H1 (cell line): Measurements from ENCODE around the gene ZNF281. TPM values are rescaled to one million over a fixed set of nuclear protein-coding genes. Genes with fewer than 3 reads are reported as not detected.

Source experiments
- polyA plus RNA-seq, 7 experiments: library from polyadenylated mRNA; depleted of rRNA in 3 of 7; stranded (reverse) in 5 of 7; unstranded in 2 of 7; fragments of >200 nt in 5 of 7; fragments of 200-250 nt in 2 of 7; gene quantifications; 1 replicate in 5 of 7; 2 replicates in 1 of 7; 4 replicates in 1 of 7; pipeline versions ENCODE4 v1.2.1 to v1.2.3, GENCODE V29; 2011 to 2013; ENCODE audit warnings: missing spikeins in 2 of 7, mixed read lengths in 2 of 7
- total RNA-seq: library from RNA; stranded (reverse); fragmentation: NEBNext Ultra II Directional; extraction: Animal tissue kit (Norgen Biotek cat#: 25700); gene quantifications from 2 replicates; pipeline ENCODE4 v1.2.1, GENCODE V29; 2021
- TF ChIP-seq, protein P1 (sequence below): fragments of 300-600 bp; sonication (generic); IDR thresholded peaks from 2 replicates; pipeline ENCODE4 v1.7.1; 2012; ENCODE audit warnings: low read length, moderate library complexity, mild to moderate bottlenecking, inconsistent platforms; ENCODE audit not compliant: insufficient replicate concordance

The ZNF281 gene
- total and polyA plus RNA-seq, 2 of the 8 experiments (the other 6 are each of a cell fraction or from before 2014, with no cell fraction given), result 19.5 to 61.4 TPM

DNA sequence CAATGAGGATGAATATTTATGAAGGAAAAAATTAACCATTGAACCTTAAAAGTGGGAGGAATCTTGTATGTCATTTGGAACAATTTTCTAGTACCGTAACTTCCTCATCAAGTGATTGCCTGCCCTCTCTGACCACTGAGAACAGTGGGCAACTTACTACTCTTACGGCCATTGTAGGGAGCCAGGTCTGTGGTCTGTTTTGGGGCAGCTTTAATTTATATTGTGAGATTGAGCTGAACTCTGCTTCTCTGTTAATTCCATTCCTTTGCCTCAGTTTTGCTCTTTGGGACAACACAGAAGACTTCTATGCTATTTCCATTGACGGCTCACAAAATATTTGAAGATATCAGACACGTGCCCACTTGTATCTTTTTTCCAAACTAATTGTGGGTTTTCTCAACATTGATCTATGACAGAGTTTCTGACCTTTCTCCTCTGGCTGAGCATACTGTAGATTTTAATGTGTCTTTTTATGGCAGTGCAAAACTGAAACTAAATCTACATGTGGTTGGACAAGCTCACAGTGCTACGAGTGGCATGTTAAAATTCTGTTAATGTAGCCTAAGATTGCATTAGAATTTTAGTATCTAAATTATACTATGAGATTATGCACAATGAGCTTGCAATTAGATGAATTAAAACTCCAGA, 27.8 kb upstream of the ZNF281 start (continued):
- TF ChIP-seq, protein P1, sequence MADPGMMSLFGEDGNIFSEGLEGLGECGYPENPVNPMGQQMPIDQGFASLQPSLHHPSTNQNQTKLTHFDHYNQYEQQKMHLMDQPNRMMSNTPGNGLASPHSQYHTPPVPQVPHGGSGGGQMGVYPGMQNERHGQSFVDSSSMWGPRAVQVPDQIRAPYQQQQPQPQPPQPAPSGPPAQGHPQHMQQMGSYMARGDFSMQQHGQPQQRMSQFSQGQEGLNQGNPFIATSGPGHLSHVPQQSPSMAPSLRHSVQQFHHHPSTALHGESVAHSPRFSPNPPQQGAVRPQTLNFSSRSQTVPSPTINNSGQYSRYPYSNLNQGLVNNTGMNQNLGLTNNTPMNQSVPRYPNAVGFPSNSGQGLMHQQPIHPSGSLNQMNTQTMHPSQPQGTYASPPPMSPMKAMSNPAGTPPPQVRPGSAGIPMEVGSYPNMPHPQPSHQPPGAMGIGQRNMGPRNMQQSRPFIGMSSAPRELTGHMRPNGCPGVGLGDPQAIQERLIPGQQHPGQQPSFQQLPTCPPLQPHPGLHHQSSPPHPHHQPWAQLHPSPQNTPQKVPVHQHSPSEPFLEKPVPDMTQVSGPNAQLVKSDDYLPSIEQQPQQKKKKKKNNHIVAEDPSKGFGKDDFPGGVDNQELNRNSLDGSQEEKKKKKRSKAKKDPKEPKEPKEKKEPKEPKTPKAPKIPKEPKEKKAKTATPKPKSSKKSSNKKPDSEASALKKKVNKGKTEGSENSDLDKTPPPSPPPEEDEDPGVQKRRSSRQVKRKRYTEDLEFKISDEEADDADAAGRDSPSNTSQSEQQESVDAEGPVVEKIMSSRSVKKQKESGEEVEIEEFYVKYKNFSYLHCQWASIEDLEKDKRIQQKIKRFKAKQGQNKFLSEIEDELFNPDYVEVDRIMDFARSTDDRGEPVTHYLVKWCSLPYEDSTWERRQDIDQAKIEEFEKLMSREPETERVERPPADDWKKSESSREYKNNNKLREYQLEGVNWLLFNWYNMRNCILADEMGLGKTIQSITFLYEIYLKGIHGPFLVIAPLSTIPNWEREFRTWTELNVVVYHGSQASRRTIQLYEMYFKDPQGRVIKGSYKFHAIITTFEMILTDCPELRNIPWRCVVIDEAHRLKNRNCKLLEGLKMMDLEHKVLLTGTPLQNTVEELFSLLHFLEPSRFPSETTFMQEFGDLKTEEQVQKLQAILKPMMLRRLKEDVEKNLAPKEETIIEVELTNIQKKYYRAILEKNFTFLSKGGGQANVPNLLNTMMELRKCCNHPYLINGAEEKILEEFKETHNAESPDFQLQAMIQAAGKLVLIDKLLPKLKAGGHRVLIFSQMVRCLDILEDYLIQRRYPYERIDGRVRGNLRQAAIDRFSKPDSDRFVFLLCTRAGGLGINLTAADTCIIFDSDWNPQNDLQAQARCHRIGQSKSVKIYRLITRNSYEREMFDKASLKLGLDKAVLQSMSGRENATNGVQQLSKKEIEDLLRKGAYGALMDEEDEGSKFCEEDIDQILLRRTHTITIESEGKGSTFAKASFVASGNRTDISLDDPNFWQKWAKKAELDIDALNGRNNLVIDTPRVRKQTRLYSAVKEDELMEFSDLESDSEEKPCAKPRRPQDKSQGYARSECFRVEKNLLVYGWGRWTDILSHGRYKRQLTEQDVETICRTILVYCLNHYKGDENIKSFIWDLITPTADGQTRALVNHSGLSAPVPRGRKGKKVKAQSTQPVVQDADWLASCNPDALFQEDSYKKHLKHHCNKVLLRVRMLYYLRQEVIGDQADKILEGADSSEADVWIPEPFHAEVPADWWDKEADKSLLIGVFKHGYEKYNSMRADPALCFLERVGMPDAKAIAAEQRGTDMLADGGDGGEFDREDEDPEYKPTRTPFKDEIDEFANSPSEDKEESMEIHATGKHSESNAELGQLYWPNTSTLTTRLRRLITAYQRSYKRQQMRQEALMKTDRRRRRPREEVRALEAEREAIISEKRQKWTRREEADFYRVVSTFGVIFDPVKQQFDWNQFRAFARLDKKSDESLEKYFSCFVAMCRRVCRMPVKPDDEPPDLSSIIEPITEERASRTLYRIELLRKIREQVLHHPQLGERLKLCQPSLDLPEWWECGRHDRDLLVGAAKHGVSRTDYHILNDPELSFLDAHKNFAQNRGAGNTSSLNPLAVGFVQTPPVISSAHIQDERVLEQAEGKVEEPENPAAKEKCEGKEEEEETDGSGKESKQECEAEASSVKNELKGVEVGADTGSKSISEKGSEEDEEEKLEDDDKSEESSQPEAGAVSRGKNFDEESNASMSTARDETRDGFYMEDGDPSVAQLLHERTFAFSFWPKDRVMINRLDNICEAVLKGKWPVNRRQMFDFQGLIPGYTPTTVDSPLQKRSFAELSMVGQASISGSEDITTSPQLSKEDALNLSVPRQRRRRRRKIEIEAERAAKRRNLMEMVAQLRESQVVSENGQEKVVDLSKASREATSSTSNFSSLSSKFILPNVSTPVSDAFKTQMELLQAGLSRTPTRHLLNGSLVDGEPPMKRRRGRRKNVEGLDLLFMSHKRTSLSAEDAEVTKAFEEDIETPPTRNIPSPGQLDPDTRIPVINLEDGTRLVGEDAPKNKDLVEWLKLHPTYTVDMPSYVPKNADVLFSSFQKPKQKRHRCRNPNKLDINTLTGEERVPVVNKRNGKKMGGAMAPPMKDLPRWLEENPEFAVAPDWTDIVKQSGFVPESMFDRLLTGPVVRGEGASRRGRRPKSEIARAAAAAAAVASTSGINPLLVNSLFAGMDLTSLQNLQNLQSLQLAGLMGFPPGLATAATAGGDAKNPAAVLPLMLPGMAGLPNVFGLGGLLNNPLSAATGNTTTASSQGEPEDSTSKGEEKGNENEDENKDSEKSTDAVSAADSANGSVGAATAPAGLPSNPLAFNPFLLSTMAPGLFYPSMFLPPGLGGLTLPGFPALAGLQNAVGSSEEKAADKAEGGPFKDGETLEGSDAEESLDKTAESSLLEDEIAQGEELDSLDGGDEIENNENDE, result no peak
